Activated CD4-positive, alpha-beta T cell treated with anti-CD3 and anti-CD28 coated beads, Interleukin-2, amount 10 ng/mL, durations not matched to agents 24 days and 14 days (primary cell): ENCODE measurements around the gene KLHL4. TPM values are rescaled to one million over a fixed set of nuclear protein-coding genes. Genes with fewer than 3 reads are reported as not detected.
"Not testable (repeated sequence)": the region's sequence is repeated elsewhere in the genome, so short reads cannot be mapped to it uniquely, and the experiment has no call there.

ENCODE experiments used
- DNase-seq: peaks from one replicate; pipeline ENCODE4 v3.0.0; 2022
- H3K27ac Mint-ChIP-seq: one replicate; pipeline ENCODE4 v1.8.0; 2022; ENCODE audit warnings: mild to moderate bottlenecking, mixed read lengths
- H3K27me3 Mint-ChIP-seq: one replicate; pipeline ENCODE4 v1.8.0; 2022; ENCODE audit warnings: mixed read lengths
- H3K36me3 Mint-ChIP-seq: one replicate; pipeline ENCODE4 v1.8.0; 2022; ENCODE audit warnings: low read depth, mild to moderate bottlenecking, mixed read lengths
- H3K4me1 Mint-ChIP-seq: one replicate; pipeline ENCODE4 v1.8.0; 2021; ENCODE audit warnings: mixed read lengths
- H3K4me3 Mint-ChIP-seq: one replicate; pipeline ENCODE4 v1.8.0; 2022; ENCODE audit warnings: mild to moderate bottlenecking, moderate library complexity, mixed read lengths
- H3K9me3 Mint-ChIP-seq: one replicate; pipeline ENCODE4 v1.8.0; 2021; ENCODE audit warnings: mixed read lengths
- intact Hi-C: fragments of 100-400 bp; cut with micrococcal nuclease; formaldehyde crosslinking; loops from one replicate; pipeline ENCODE4 v1.15.1; 2023
- total RNA-seq: library from RNA; stranded (reverse); gene quantifications from 2 replicates; pipeline ENCODE4 v1.2.3, GENCODE V29; 2022

The KLHL4 gene
- total RNA-seq, result not detected in 2 replicates

GRCh38 chrX:87517571-87518141, at the start of gene KLHL4:
Gene KLHL4 (plus strand): TSS chrX:87517802. CDS start chrX:87517894, 92 bp downstream.
- no peaks in the 10 kb centered on the region for H3K4me1 Mint-ChIP-seq
- no peak within 1 kb of the TSS for H3K27ac Mint-ChIP-seq
- H3K36me3 Mint-ChIP-seq, result no peaks in the 10 kb centered on the region
- H3K27me3 Mint-ChIP-seq, result no peaks in the 10 kb centered on the region
- H3K4me3 Mint-ChIP-seq, result no peak within 1 kb of the TSS
- H3K9me3 Mint-ChIP-seq, result no peaks in the 10 kb centered on the region
- DNase-seq, result no peak
- intact Hi-C loops, result no loop called here

- no peaks in the 10 kb centered on the region for H3K9me3 Mint-ChIP-seq
- no peaks in the 10 kb centered on the region for H3K36me3 Mint-ChIP-seq
- no peak overlapping the region for H3K4me3 Mint-ChIP-seq
- no peaks in the 10 kb centered on the region for H3K27me3 Mint-ChIP-seq
- no peaks in the 10 kb centered on the region for H3K4me1 Mint-ChIP-seq
- DNase-seq, result no peak
- no peak overlapping the region for H3K27ac Mint-ChIP-seq
- intact Hi-C loops, result no loop called here
These were observed 48.7 kb upstream of the KLHL4 start for GRCh38 chrX:87468941-87469340.

- no peak overlapping the region for H3K4me3 Mint-ChIP-seq
- intact Hi-C loops, result no loop called here
- no peak overlapping the region for H3K27ac Mint-ChIP-seq
- no peak for DNase-seq
- H3K9me3 Mint-ChIP-seq, result no peaks in the 10 kb centered on the region
- H3K36me3 Mint-ChIP-seq, result no peaks in the 10 kb centered on the region
- no peaks in the 10 kb centered on the region for H3K4me1 Mint-ChIP-seq
- no peaks in the 10 kb centered on the region for H3K27me3 Mint-ChIP-seq
These were observed 41.8 kb upstream of the KLHL4 start for GRCh38 chrX:87475793-87476192.

- H3K36me3 Mint-ChIP-seq, H3K4me3 Mint-ChIP-seq, H3K27ac Mint-ChIP-seq: not testable (repeated sequence)
These were observed 38.9 kb upstream of the KLHL4 start for GRCh38 chrX:87478703-87479102.

GRCh38 chrX:87489071-87489470, 28.5 kb upstream of the KLHL4 start:
- H3K4me1 Mint-ChIP-seq, result no peaks in the 10 kb centered on the region
- H3K4me3 Mint-ChIP-seq, result no peak overlapping the region
- intact Hi-C loops, result no loop called here
- no peak for DNase-seq
- H3K27me3 Mint-ChIP-seq, result no peaks in the 10 kb centered on the region
- H3K36me3 Mint-ChIP-seq, result no peaks in the 10 kb centered on the region
- H3K27ac Mint-ChIP-seq, result no peak overlapping the region
- peaks cover 3% of the 10 kb centered on the region for H3K9me3 Mint-ChIP-seq

More at GRCh38 chrX:87478703-87479102, 38.9 kb upstream of the KLHL4 start:
- intact Hi-C loops, H3K9me3 Mint-ChIP-seq, H3K4me1 Mint-ChIP-seq, H3K27me3 Mint-ChIP-seq, DNase-seq: not testable (repeated sequence)

GRCh38 chrX:87515836-87516235, 1.8 kb upstream of the KLHL4 start:
- no peak for DNase-seq
- intact Hi-C loops, result no loop called here
- Mint-ChIP-seq H3K27ac (no peak overlapping the region), H3K4me1 (no peaks in the 10 kb centered on the region), H3K4me3 (no peak overlapping the region), H3K36me3 (no peaks in the 10 kb centered on the region), H3K9me3 (no peaks in the 10 kb centered on the region), H3K27me3 (no peaks in the 10 kb centered on the region)

- no peaks in the 10 kb centered on the region for H3K9me3 Mint-ChIP-seq
- no peaks in the 10 kb centered on the region for H3K4me1 Mint-ChIP-seq
- intact Hi-C loops, result no loop called here
- no peaks in the 10 kb centered on the region for H3K27me3 Mint-ChIP-seq
- no peak overlapping the region for H3K4me3 Mint-ChIP-seq
- H3K36me3 Mint-ChIP-seq, result no peaks in the 10 kb centered on the region
- no peak for DNase-seq
- no peak overlapping the region for H3K27ac Mint-ChIP-seq
These were observed 883 bp upstream of the KLHL4 start for GRCh38 chrX:87516717-87517121.

GRCh38 chrX:87518504-87518903, 902 bp downstream of the KLHL4 start:
- DNase-seq, result no peak
- Mint-ChIP-seq H3K4me3 (no peak overlapping the region), H3K9me3 (no peaks in the 10 kb centered on the region), H3K4me1 (no peaks in the 10 kb centered on the region), H3K36me3 (no peaks in the 10 kb centered on the region), H3K27me3 (no peaks in the 10 kb centered on the region), H3K27ac (no peak overlapping the region)
- intact Hi-C loops, result no loop called here

GRCh38 chrX:87525771-87526229, 8.2 kb downstream of the KLHL4 start:
- no peak for DNase-seq
- H3K4me1 Mint-ChIP-seq, result no peaks in the 10 kb centered on the region
- H3K36me3 Mint-ChIP-seq, result no peaks in the 10 kb centered on the region
- H3K9me3 Mint-ChIP-seq, result no peaks in the 10 kb centered on the region
- H3K27me3 Mint-ChIP-seq, result no peaks in the 10 kb centered on the region
- H3K4me3 Mint-ChIP-seq, result no peak overlapping the region
- intact Hi-C loops, result no loop called here
- H3K27ac Mint-ChIP-seq, result no peak overlapping the region

- no peaks in the 10 kb centered on the region for H3K9me3 Mint-ChIP-seq
- no peaks in the 10 kb centered on the region for H3K4me1 Mint-ChIP-seq
- H3K27me3 Mint-ChIP-seq, result no peaks in the 10 kb centered on the region
- DNase-seq, result no peak
- intact Hi-C loops, result no loop called here
- H3K27ac Mint-ChIP-seq, result no peak overlapping the region
- H3K4me3 Mint-ChIP-seq, result no peak overlapping the region
- no peaks in the 10 kb centered on the region for H3K36me3 Mint-ChIP-seq
These were observed 8.7 kb downstream of the KLHL4 start for GRCh38 chrX:87526281-87526680.

GRCh38 chrX:87528487-87528886, 10.9 kb downstream of the KLHL4 start:
- H3K36me3 Mint-ChIP-seq, result no peaks in the 10 kb centered on the region
- H3K4me3 Mint-ChIP-seq, result no peak overlapping the region
- H3K27ac Mint-ChIP-seq, result no peak overlapping the region
- intact Hi-C loops, result no loop called here
- no peaks in the 10 kb centered on the region for H3K9me3 Mint-ChIP-seq
- no peaks in the 10 kb centered on the region for H3K27me3 Mint-ChIP-seq
- no peak for DNase-seq
- H3K4me1 Mint-ChIP-seq, result no peaks in the 10 kb centered on the region

- no peak for DNase-seq
- Mint-ChIP-seq H3K36me3 (no peaks in the 10 kb centered on the region), H3K4me3 (no peak overlapping the region), H3K4me1 (no peaks in the 10 kb centered on the region), H3K9me3 (no peaks in the 10 kb centered on the region), H3K27ac (no peak overlapping the region), H3K27me3 (no peaks in the 10 kb centered on the region)
- intact Hi-C loops, result no loop called here
These were observed 54.4 kb downstream of the KLHL4 start for GRCh38 chrX:87571964-87572363.

GRCh38 chrX:87572901-87573300, 55.3 kb downstream of the KLHL4 start:
- Mint-ChIP-seq H3K27me3 (no peaks in the 10 kb centered on the region), H3K36me3 (no peaks in the 10 kb centered on the region), H3K4me1 (no peaks in the 10 kb centered on the region), H3K4me3 (no peak overlapping the region), H3K9me3 (no peaks in the 10 kb centered on the region), H3K27ac (no peak overlapping the region)
- intact Hi-C loops, result no loop called here
- no peak for DNase-seq

- Mint-ChIP-seq H3K4me3 (no peak overlapping the region), H3K9me3 (no peaks in the 10 kb centered on the region)
- intact Hi-C loops, result no loop called here
These were observed 61.4 kb downstream of the KLHL4 start for GRCh38 chrX:87578978-87579377.

GRCh38 chrX:87580862-87581261, 63.3 kb downstream of the KLHL4 start:
- Mint-ChIP-seq H3K27ac (no peak overlapping the region), H3K27me3 (no peaks in the 10 kb centered on the region), H3K4me3 (no peak overlapping the region), H3K4me1 (no peaks in the 10 kb centered on the region), H3K36me3 (no peaks in the 10 kb centered on the region), H3K9me3 (no peaks in the 10 kb centered on the region)
- DNase-seq, result no peak
- intact Hi-C loops, result no loop called here

More at GRCh38 chrX:87578978-87579377, 61.4 kb downstream of the KLHL4 start:
- Mint-ChIP-seq H3K27ac (no peak overlapping the region), H3K27me3 (no peaks in the 10 kb centered on the region), H3K4me1 (no peaks in the 10 kb centered on the region), H3K36me3 (no peaks in the 10 kb centered on the region)
- DNase-seq, result no peak
